ENCODE data around the gene HES3. TPM values are rescaled to one million over a fixed set of nuclear protein-coding genes. Genes with fewer than 3 reads are reported as not detected.

HES3 gene
- total RNA-seq, 1 experiment from 2014 or later = not detected

GRCh38 chr1:6281511-6282402 is 37.8 kb downstream of the HES3 start:
- intact Hi-C loops (cut with micrococcal nuclease) = no loop called here
- no peak for TF ChIP-seq EZH2phosphoT487 (IDR thresholded peaks at IDR 0.05; ENCODE audit: borderline replicate concordance)
- TF ChIP-seq SP1 (IDR thresholded peaks at IDR 0.05; ENCODE audit: low read depth) = no peak
- TF ChIP-seq SRF (IDR thresholded peaks at IDR 0.05; ENCODE audit: low read depth) = no peak
- no peak for TF ChIP-seq CEBPB (IDR thresholded peaks at IDR 0.05; ENCODE audit: low read depth)
- TF ChIP-seq YY1 (IDR thresholded peaks at IDR 0.05; ENCODE audit: extremely low read depth, insufficient replicate concordance, low read depth, low read length) = no peak
- Histone ChIP-seq H2AFZ (ENCODE audit: low read depth, low read length, poor library complexity, severe bottlenecking) (no peak overlapping the region), H3K4me1 (ENCODE audit: control insufficient read depth in 1 of 2, insufficient read depth in 2 of 2, low read length in 2 of 2) (no peaks in the 10 kb centered on the region), H3K9me3 (ENCODE audit: control insufficient read depth in 1 of 2, insufficient read depth in 1 of 2, low read depth in 1 of 2, low read length in 2 of 2) (no peaks in the 10 kb centered on the region), H3K4me3 (replicated peaks in 1 of 2; ENCODE audit: low read depth in 1 of 2, low read length in 2 of 2) (no peak overlapping the region), H3K4me2 (ENCODE audit: low read length) (no peak overlapping the region), H4K20me1 (ENCODE audit: insufficient read depth) (no peaks in the 10 kb centered on the region), H3K27ac (ENCODE audit: low read depth, low read length) (no peak overlapping the region), H3K9ac (ENCODE audit: low read length) (no peak overlapping the region), H3K79me2 (ENCODE audit: insufficient read depth, low read length) (no peaks in the 10 kb centered on the region), H3K27me3 (ENCODE audit: insufficient read depth, low read length) (no peaks in the 10 kb centered on the region), H3K36me3 (ENCODE audit: control insufficient read depth in 1 of 2, insufficient read depth in 2 of 2, low read length in 2 of 2) (no peaks in the 10 kb centered on the region; a peak in 1 of 4 replicates), H3K9me2 (ENCODE audit: insufficient read depth) (no peaks in the 10 kb centered on the region)
- ChIA-PET RAD21 (ENCODE audit: low non-redundant PET in 1 of 2, low total read pairs in 2 of 2, uncharacterized antibody in 2 of 2, unreplicated experiment in 2 of 2) (no interaction called here), POLR2A (no interaction called here), CTCF (no interaction called here)
- ATAC-seq (no peak), DNase-seq (ENCODE audit: low read depth, low spot score) (no peak)
- no TSS peak for BruUV-seq (replicated peaks)

- Histone ChIP-seq H3K36me3 (ENCODE audit: control insufficient read depth in 1 of 2, insufficient read depth in 2 of 2, low read length in 2 of 2) (no peaks in the 10 kb centered on the region; a peak in 1 of 4 replicates), H4K20me1 (ENCODE audit: insufficient read depth) (no peaks in the 10 kb centered on the region), H3K4me2 (ENCODE audit: low read length) (no peak overlapping the region), H3K27me3 (ENCODE audit: insufficient read depth, low read length) (no peaks in the 10 kb centered on the region), H3K27ac (ENCODE audit: low read depth, low read length) (no peak overlapping the region), H3K4me3 (replicated peaks in 1 of 2; ENCODE audit: low read depth in 1 of 2, low read length in 2 of 2) (no peak overlapping the region), H3K4me1 (ENCODE audit: control insufficient read depth in 1 of 2, insufficient read depth in 2 of 2, low read length in 2 of 2) (no peaks in the 10 kb centered on the region), H3K79me2 (ENCODE audit: insufficient read depth, low read length) (no peaks in the 10 kb centered on the region), H3K9me2 (ENCODE audit: insufficient read depth) (no peaks in the 10 kb centered on the region), H3K9ac (ENCODE audit: low read length) (no peak overlapping the region), H2AFZ (ENCODE audit: low read depth, low read length, poor library complexity, severe bottlenecking) (no peak overlapping the region), H3K9me3 (ENCODE audit: control insufficient read depth in 1 of 2, insufficient read depth in 1 of 2, low read depth in 1 of 2, low read length in 2 of 2) (no peaks in the 10 kb centered on the region)
- ATAC-seq (no peak), DNase-seq (ENCODE audit: low read depth, low spot score) (no peak)
- CTCF ChIA-PET = no interaction called here
- RAD21 ChIA-PET (ENCODE audit: low non-redundant PET in 1 of 2, low total read pairs in 2 of 2, uncharacterized antibody in 2 of 2, unreplicated experiment in 2 of 2) = no interaction called here
- intact Hi-C loops (cut with micrococcal nuclease) = no loop called here
- TF ChIP-seq ZFX (IDR thresholded peaks at IDR 0.05) (no peak), POLR2A (IDR thresholded peaks at IDR 0.05; ENCODE audit: borderline replicate concordance, extremely low read depth, insufficient read depth, insufficient read length) (no peak)
- no TSS peak for BruUV-seq (replicated peaks)
- POLR2A ChIA-PET = no interaction called here
Observed at GRCh38 chr1:6282577-6283270, 38.7 kb downstream of the HES3 start.
